ENCODE data around the gene BCAM.
"Not testable (repeated sequence)": the region's sequence is repeated elsewhere in the genome, so short reads cannot be mapped to it uniquely, and the experiment has no call there.

BCAM gene

DNA sequence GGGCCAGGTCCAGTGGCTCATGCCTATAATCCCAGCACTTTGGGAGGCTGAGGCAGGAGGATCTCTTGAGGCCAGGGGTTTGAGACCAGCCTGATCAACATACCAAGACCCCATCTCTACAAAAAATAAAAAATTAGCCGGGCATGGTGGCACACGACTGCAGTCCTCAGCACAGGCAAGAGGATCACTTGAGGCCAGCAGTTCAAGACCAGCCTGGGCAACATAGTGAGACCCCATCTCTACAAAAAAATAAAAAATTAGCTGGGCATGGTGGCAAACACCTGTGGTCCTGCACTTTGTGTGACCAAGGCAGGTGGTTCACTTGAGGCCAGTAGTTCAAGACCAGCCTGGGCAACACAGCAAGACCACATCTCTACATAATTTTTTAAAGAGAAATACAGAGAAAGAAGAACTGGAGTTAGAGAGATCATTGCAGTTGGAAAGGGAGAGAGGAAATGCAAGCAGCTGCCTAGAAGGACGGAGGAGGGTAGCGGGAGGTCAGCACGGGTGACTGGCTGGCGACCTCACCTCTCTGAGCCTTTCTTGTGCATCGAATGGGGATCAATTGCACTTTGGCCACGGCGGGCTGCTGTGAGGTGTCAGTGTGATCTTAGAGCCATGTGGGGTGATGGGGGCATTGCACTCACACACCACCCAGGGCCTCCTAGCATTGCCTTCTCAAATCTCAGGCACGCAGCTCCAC, 13.9 kb downstream of the BCAM start:
- no peak overlapping the region for H3K23ac ChIP-seq (ENCODE audit: low read length in 2 of 2)
- H3K14ac ChIP-seq (ENCODE audit: low read length in 2 of 2): no peak overlapping the region
- no peak overlapping the region for H3K18ac ChIP-seq (ENCODE audit: low read depth in 1 of 2, low read length in 2 of 2)
- peaks cover 28 to 43% of the 10 kb centered on the region in 2 experiments for H3K27me3 ChIP-seq (ENCODE audit: control insufficient read depth in 1 of 2, insufficient read depth in 1 of 2, low read length in 2 of 2)
- no peak overlapping the region for H2AFZ ChIP-seq (ENCODE audit: low read depth, low read length)
- no peaks in the 10 kb centered on the region for H3K79me1 ChIP-seq (replicated peaks; ENCODE audit: low read length, poor library complexity, severe bottlenecking)
- no peak overlapping the region for H2BK120ac ChIP-seq (ENCODE audit: low read depth, low read length)
- no peak overlapping the region for H3K4me2 ChIP-seq (ENCODE audit: low read length, poor library complexity, severe bottlenecking)
- H3K9ac ChIP-seq (ENCODE audit: low read length): no peak overlapping the region
- no peak overlapping the region for H2BK5ac ChIP-seq (ENCODE audit: low read depth, low read length, poor library complexity, severe bottlenecking)
- 71% methylated on average over 7 of the region's 10 CpGs for WGBS
- DNase-seq: no peak
- H3K27ac ChIP-seq (ENCODE audit: low read length, poor library complexity, severe bottlenecking): no peak overlapping the region
- H3K9me3 ChIP-seq (ENCODE audit: control insufficient read depth, low read length): no peaks in the 10 kb centered on the region
- H3K4me3 ChIP-seq (ENCODE audit: insufficient read depth in 1 of 2, low read depth in 1 of 2, low read length in 2 of 2): no peak overlapping the region
- no peak overlapping the region for H4K8ac ChIP-seq (ENCODE audit: low read length)
- H2AK5ac ChIP-seq (ENCODE audit: low read length, severe bottlenecking): no peak overlapping the region
- no peak overlapping the region for H2BK12ac ChIP-seq (ENCODE audit: low read length in 2 of 2)
- H3K4ac ChIP-seq (ENCODE audit: low read depth in 1 of 2, low read length in 2 of 2): no peak overlapping the region
- H3K36me3 ChIP-seq (ENCODE audit: control insufficient read depth in 1 of 2, insufficient read depth in 2 of 2, low read depth in 1 of 2, low read length in 2 of 2): no peaks in the 10 kb centered on the region
- H3K4me1 ChIP-seq (ENCODE audit: control insufficient read depth, insufficient read depth, low read depth, low read length): peaks cover 3% of the 10 kb centered on the region
- H4K91ac ChIP-seq (ENCODE audit: low read length): no peak overlapping the region
- H2BK15ac ChIP-seq (ENCODE audit: low read depth, poor library complexity, severe bottlenecking): no peak overlapping the region

DNA sequence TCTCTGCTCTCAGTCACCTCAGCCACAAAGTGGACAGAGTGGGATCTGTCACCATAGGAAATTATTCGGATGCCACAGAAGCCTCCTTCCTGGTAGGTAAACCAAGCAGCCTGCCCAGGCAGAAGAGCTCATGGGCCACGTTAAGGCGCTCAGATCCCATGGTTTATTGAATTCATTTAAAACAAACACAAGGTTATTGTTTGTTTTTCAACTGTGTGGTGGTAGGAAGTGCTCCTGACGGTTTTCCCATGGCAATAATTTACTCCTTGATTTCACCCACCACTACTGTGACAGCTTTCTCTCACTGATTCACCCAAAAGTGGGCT, 14.4 kb downstream of the BCAM start:
- Histone ChIP-seq H2BK120ac (ENCODE audit: low read depth, low read length) (no peak overlapping the region), H2BK12ac (ENCODE audit: low read length in 2 of 2) (no peak overlapping the region), H3K14ac (ENCODE audit: low read length in 2 of 2) (no peak overlapping the region), H3K4me3 (ENCODE audit: insufficient read depth in 1 of 2, low read depth in 1 of 2, low read length in 2 of 2) (no peak overlapping the region), H3K4me2 (ENCODE audit: low read length, poor library complexity, severe bottlenecking) (no peak overlapping the region), H3K4me1 (ENCODE audit: control insufficient read depth, insufficient read depth, low read depth, low read length) (peaks cover 3% of the 10 kb centered on the region), H4K91ac (ENCODE audit: low read length) (no peak overlapping the region), H3K9ac (ENCODE audit: low read length) (no peak overlapping the region), H3K9me3 (ENCODE audit: control insufficient read depth, low read length) (no peaks in the 10 kb centered on the region), H2BK5ac (ENCODE audit: low read depth, low read length, poor library complexity, severe bottlenecking) (no peak overlapping the region), H3K27ac (ENCODE audit: low read length, poor library complexity, severe bottlenecking) (no peak overlapping the region), H3K18ac (ENCODE audit: low read depth in 1 of 2, low read length in 2 of 2) (no peak overlapping the region), H2AFZ (ENCODE audit: low read depth, low read length) (no peak overlapping the region), H3K27me3 (ENCODE audit: control insufficient read depth in 1 of 2, insufficient read depth in 1 of 2, low read length in 2 of 2) (peaks cover 27 to 43% of the 10 kb centered on the region in 2 experiments), H2AK5ac (ENCODE audit: low read length, severe bottlenecking) (no peak overlapping the region), H4K8ac (ENCODE audit: low read length) (no peak overlapping the region), H3K79me1 (replicated peaks; ENCODE audit: low read length, poor library complexity, severe bottlenecking) (no peaks in the 10 kb centered on the region), H3K4ac (ENCODE audit: low read depth in 1 of 2, low read length in 2 of 2) (no peak overlapping the region), H3K23ac (ENCODE audit: low read length in 2 of 2) (no peak overlapping the region), H2BK15ac (ENCODE audit: low read depth, poor library complexity, severe bottlenecking) (no peak overlapping the region), H3K36me3 (ENCODE audit: control insufficient read depth in 1 of 2, insufficient read depth in 2 of 2, low read depth in 1 of 2, low read length in 2 of 2) (no peaks in the 10 kb centered on the region)
- WGBS: 52% methylated on average over 2 of the region's 4 CpGs
- DNase-seq: no peak

DNA sequence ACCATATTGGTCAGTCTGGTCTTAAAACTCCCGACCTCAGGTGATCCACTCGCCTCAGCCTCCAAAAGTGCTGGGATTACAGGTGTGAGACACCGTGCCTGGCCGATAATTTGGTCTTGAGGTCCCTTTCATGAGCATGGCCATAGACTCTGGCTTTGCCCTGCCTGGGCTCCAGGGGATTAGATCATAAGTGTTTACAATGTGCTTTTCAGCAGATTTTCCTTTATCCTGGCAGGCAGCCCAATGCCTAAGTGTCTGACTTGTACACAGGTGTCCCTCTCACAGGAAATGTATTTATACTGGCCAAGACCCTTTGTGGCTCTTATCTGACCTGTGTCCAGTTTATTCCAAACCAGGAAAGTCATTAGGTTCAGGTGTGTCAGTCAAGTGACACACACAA, 15.9 kb downstream of the BCAM start:
- H3K14ac ChIP-seq (ENCODE audit: low read length in 2 of 2): no peak overlapping the region
- WGBS: 93% methylated on average over 4 of the region's 4 CpGs
- H3K9me3 ChIP-seq (ENCODE audit: control insufficient read depth, low read length): no peaks in the 10 kb centered on the region

DNA sequence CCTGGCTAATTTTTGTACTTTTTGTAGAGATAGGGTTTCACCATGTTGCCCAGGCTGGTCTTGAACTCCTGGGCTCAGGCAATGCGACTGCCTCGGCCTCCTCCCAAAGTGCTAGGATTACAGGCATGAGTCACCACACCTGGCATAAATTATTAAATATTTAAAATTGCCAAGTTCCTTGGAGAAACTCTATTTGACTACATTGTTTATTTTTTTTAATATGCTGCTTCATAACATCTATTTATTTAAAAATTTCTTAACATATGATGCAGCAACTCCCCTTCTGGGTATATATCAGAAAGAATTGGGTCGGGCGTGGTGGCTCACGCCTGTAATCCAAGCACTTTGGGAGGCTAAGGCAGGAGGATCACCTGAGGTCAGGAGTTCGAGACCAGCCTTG, 24.0 kb downstream of the BCAM start:
- H3K9ac ChIP-seq (ENCODE audit: low read length); H3K4me1 ChIP-seq (ENCODE audit: control insufficient read depth, insufficient read depth, low read depth, low read length); H4K8ac ChIP-seq (ENCODE audit: low read length); H3K23ac ChIP-seq (ENCODE audit: low read length in 2 of 2); H3K14ac ChIP-seq (ENCODE audit: low read length in 2 of 2); H2BK12ac ChIP-seq (ENCODE audit: low read length in 2 of 2); H3K4me2 ChIP-seq (ENCODE audit: low read length, poor library complexity, severe bottlenecking); H3K4me3 ChIP-seq (ENCODE audit: insufficient read depth in 1 of 2, low read depth in 1 of 2, low read length in 2 of 2); DNase-seq; H3K36me3 ChIP-seq (ENCODE audit: control insufficient read depth in 1 of 2, insufficient read depth in 2 of 2, low read depth in 1 of 2, low read length in 2 of 2); H3K9me3 ChIP-seq (ENCODE audit: control insufficient read depth, low read length); H2BK15ac ChIP-seq (ENCODE audit: low read depth, poor library complexity, severe bottlenecking); H3K18ac ChIP-seq (ENCODE audit: low read depth in 1 of 2, low read length in 2 of 2); H3K4ac ChIP-seq (ENCODE audit: low read depth in 1 of 2, low read length in 2 of 2); H2BK120ac ChIP-seq (ENCODE audit: low read depth, low read length); H2BK5ac ChIP-seq (ENCODE audit: low read depth, low read length, poor library complexity, severe bottlenecking); H3K27ac ChIP-seq (ENCODE audit: low read length, poor library complexity, severe bottlenecking); H2AK5ac ChIP-seq (ENCODE audit: low read length, severe bottlenecking); H3K79me1 ChIP-seq (replicated peaks; ENCODE audit: low read length, poor library complexity, severe bottlenecking); H4K91ac ChIP-seq (ENCODE audit: low read length); H2AFZ ChIP-seq (ENCODE audit: low read depth, low read length): not testable (repeated sequence)
- H3K27me3 ChIP-seq (ENCODE audit: control insufficient read depth in 1 of 2, insufficient read depth in 1 of 2, low read length in 2 of 2): peaks cover 13 to 29% of the 10 kb centered on the region in 2 experiments
- WGBS: 70% methylated on average over 4 of the region's 6 CpGs

More for the DNA sequence above, 15.9 kb downstream of the BCAM start:
- no peak overlapping the region for H4K91ac ChIP-seq (ENCODE audit: low read length)
- no peak overlapping the region for H2BK5ac ChIP-seq (ENCODE audit: low read depth, low read length, poor library complexity, severe bottlenecking)
- DNase-seq: no peak
- no peaks in the 10 kb centered on the region for H3K79me1 ChIP-seq (replicated peaks; ENCODE audit: low read length, poor library complexity, severe bottlenecking)
- H2AFZ ChIP-seq (ENCODE audit: low read depth, low read length): no peak overlapping the region
- peaks cover 24 to 44% of the 10 kb centered on the region in 2 experiments for H3K27me3 ChIP-seq (ENCODE audit: control insufficient read depth in 1 of 2, insufficient read depth in 1 of 2, low read length in 2 of 2)
- H4K8ac ChIP-seq (ENCODE audit: low read length): no peak overlapping the region
- H3K18ac ChIP-seq (ENCODE audit: low read depth in 1 of 2, low read length in 2 of 2): no peak overlapping the region
- no peak overlapping the region for H3K27ac ChIP-seq (ENCODE audit: low read length, poor library complexity, severe bottlenecking)
- no peak overlapping the region for H3K23ac ChIP-seq (ENCODE audit: low read length in 2 of 2)
- no peak overlapping the region for H2AK5ac ChIP-seq (ENCODE audit: low read length, severe bottlenecking)
- H3K9ac ChIP-seq (ENCODE audit: low read length): no peak overlapping the region
- no peak overlapping the region for H3K4me2 ChIP-seq (ENCODE audit: low read length, poor library complexity, severe bottlenecking)
- no peaks in the 10 kb centered on the region for H3K36me3 ChIP-seq (ENCODE audit: control insufficient read depth in 1 of 2, insufficient read depth in 2 of 2, low read depth in 1 of 2, low read length in 2 of 2)
- no peak overlapping the region for H3K4ac ChIP-seq (ENCODE audit: low read depth in 1 of 2, low read length in 2 of 2)
- peaks cover 3% of the 10 kb centered on the region for H3K4me1 ChIP-seq (ENCODE audit: control insufficient read depth, insufficient read depth, low read depth, low read length)
- no peak overlapping the region for H2BK12ac ChIP-seq (ENCODE audit: low read length in 2 of 2)
- H2BK120ac ChIP-seq (ENCODE audit: low read depth, low read length): no peak overlapping the region
- no peak overlapping the region for H2BK15ac ChIP-seq (ENCODE audit: low read depth, poor library complexity, severe bottlenecking)
- no peak overlapping the region for H3K4me3 ChIP-seq (ENCODE audit: insufficient read depth in 1 of 2, low read depth in 1 of 2, low read length in 2 of 2)
